Common myeloid progenitor, CD34-positive (primary cell): ENCODE measurements around the gene MAST2.
A peak's percentile ranks its signal among the peaks of the same experiment; 100 is the strongest.
"Not testable (repeated sequence)": the region's sequence is repeated elsewhere in the genome, so short reads cannot be mapped to it uniquely, and the experiment has no call there.

Experiments
- CTCF ChIA-PET: fragments of 350-600 bp; sonication (Branson Sonifier 250); formaldehyde crosslinking; loops from one replicate; lab custom pipeline; 2021; ENCODE audit warnings: antibody characterized with exemption; lab: Charles Lee
- POLR2A ChIA-PET: fragments of 350-600 bp; sonication (Branson Sonifier 250); formaldehyde crosslinking; loops from one replicate; lab custom pipeline; 2021; ENCODE audit warnings: antibody characterized with exemption; lab: Charles Lee
- DNase-seq, 3 donors: peaks; one replicate each; pipeline versions ENCODE4 v3.0.0 to v3.0.0-alpha.2; 2013
- H3K27ac ChIP-seq, 2 experiments: 1 replicate in 1 of 2; 2 replicates in 1 of 2; pipeline ENCODE4 v1.7.0; 2013; ENCODE audit warnings: inconsistent platforms in 2 of 2, low read length in 2 of 2, mild to moderate bottlenecking in 2 of 2, low read depth in 1 of 2, moderate library complexity in 1 of 2; ENCODE audit not compliant: severe bottlenecking in 2 of 2, insufficient read depth in 1 of 2, poor library complexity in 1 of 2
- H3K27me3 ChIP-seq, 5 experiments: replicated peaks in 2 of 5; 1 replicate in 3 of 5; 2 replicates in 2 of 5; pipeline versions ENCODE4 v1.6.1 to v1.7.0; 2013; ENCODE audit warnings: low read length in 4 of 5, mild to moderate bottlenecking in 2 of 5, moderate library complexity in 2 of 5, inconsistent platforms in 1 of 5; ENCODE audit not compliant: insufficient read depth in 5 of 5, control insufficient read depth in 4 of 5
- H3K36me3 ChIP-seq, 4 experiments: 1 replicate in 2 of 4; 2 replicates in 2 of 4; pipeline versions ENCODE4 v1.6.1 to v1.7.0; 2013; ENCODE audit warnings: low read length in 3 of 4, control low read depth in 1 of 4, mild to moderate bottlenecking in 1 of 4; ENCODE audit not compliant: control insufficient read depth in 4 of 4, insufficient read depth in 4 of 4
- H3K4me1 ChIP-seq, 4 experiments: 1 replicate in 3 of 4; 2 replicates in 1 of 4; pipeline versions ENCODE4 v1.6.1 to v1.7.1; 2013; ENCODE audit warnings: low read length in 3 of 4, mild to moderate bottlenecking in 3 of 4, control low read depth in 1 of 4, inconsistent platforms in 1 of 4, moderate library complexity in 1 of 4; ENCODE audit not compliant: control insufficient read depth in 4 of 4, insufficient read depth in 4 of 4; ENCODE audit errors: control extremely low read depth in 1 of 4
- H3K4me3 ChIP-seq, 7 experiments: 1 replicate in 4 of 7; 2 replicates in 3 of 7; pipeline versions ENCODE4 v1.5.1 to v1.7.0; 2013; ENCODE audit warnings: mild to moderate bottlenecking in 7 of 7, low read length in 6 of 7, moderate library complexity in 6 of 7, inconsistent platforms in 2 of 7, low read depth in 2 of 7, control low read depth in 1 of 7; ENCODE audit not compliant: insufficient read depth in 4 of 7, control insufficient read depth in 1 of 7; ENCODE audit errors: extremely low read depth in 1 of 7
- H3K9me3 ChIP-seq, 5 experiments: 1 replicate in 4 of 5; 2 replicates in 1 of 5; pipeline versions ENCODE4 v1.6.1 to v1.7.1; 2013; ENCODE audit warnings: low read length in 4 of 5, mild to moderate bottlenecking in 2 of 5, inconsistent platforms in 1 of 5, low read depth in 1 of 5, moderate library complexity in 1 of 5; ENCODE audit not compliant: control insufficient read depth in 4 of 5, insufficient read depth in 2 of 5; ENCODE audit errors: control extremely low read depth in 1 of 5
- WGBS: methylation state at CpG from one replicate; pipeline ENCODE4 v1.1.5; 2013; ENCODE audit not compliant: insufficient coverage; 5-methylcytosine and 5-hydroxymethylcytosine counted together

Gene MAST2

DNA sequence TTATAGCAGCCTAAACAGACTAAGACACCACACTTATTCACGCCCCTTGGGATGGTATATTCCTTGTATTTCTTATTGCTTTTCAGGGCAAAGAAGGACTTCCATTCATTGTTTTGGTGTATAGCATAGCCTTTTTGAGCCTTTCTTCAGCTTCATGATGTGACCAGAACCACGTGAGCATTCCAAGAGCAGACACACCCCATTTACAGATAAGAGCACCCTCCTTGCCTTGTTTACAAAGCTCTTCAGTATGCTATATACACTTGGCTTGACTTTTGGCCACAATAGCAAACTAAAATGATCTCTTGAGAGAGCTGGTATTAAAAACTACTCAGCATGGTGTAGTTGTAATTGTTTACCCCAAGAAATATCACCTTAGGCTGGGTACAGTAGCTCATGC is 250.3 kb downstream of the MAST2 start:
- ChIA-PET CTCF (interaction anchor here (1.0 to 1.4 kb wide), 3 partner anchors 18 to 127 kb away, joined by 3 to 4 read pairs (median 3); no protein-coding TSS in a partner anchor), POLR2A (no interaction called here)
- WGBS: 75% methylated on average over 1 of the region's 2 CpGs
- H3K36me3 ChIP-seq: no peaks in the 10 kb centered on the region
- no peak overlapping the region for H3K27ac ChIP-seq
- DNase-seq: no peak
- H3K9me3 ChIP-seq: no peaks in the 10 kb centered on the region
- H3K27me3 ChIP-seq: no peaks in the 10 kb centered on the region
- H3K4me1 ChIP-seq: no peaks in the 10 kb centered on the region
- H3K4me3 ChIP-seq: no peak overlapping the region

DNA sequence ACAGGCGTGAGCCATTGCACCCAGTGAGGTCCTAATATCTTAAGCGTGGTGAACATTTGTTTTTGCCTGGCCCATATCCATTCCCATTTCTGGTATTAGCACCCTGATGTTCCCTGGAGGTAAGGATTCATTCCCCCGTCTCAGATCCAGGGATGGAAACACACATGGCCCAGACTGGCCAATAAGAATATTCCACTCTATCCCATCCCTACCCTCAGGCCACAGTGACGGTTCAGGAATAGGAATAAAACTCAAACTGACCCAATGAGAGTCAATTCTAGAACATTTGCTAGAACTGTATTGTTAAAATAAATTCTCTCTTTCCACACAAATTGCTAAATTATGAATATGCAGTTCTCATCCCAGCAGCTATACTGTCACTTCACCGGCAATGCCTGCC is 252.9 kb downstream of the MAST2 start:
- CTCF ChIA-PET: no interaction called here
- WGBS: 94% methylated on average over 3 of the region's 5 CpGs

DNA sequence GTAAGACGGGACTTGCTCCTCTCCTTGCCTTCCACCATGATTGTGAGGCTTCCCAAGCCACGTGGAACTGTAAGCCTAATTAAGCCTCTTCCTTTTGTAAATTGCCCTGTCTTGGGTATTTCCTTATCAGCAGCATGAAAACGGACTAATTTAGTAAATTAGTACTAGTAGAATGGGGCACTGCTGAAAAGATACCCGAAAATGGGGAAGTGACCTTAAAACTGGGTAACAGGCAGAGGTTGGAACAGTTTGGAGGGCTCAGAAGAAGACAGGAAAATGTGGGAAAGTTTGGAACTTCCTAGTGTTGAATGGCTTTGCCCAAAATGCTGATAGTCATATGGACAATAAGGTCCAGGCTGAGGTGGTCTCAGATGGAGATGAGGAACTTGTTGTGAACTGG is 253.8 kb downstream of the MAST2 start:
- H3K4me3 ChIP-seq, H3K36me3 ChIP-seq, H3K27me3 ChIP-seq, POLR2A ChIA-PET, H3K9me3 ChIP-seq, CTCF ChIA-PET, H3K4me1 ChIP-seq, H3K27ac ChIP-seq: not testable (repeated sequence)
- DNase-seq: peak in 1 of 3 donors; percentile 26
- WGBS: 35% methylated on average over 3 of the region's 4 CpGs

More for the DNA sequence above, 252.9 kb downstream of the MAST2 start:
- no peak overlapping the region for H3K27ac ChIP-seq
- H3K27me3 ChIP-seq: no peaks in the 10 kb centered on the region
- H3K9me3 ChIP-seq: peaks cover 0 to 2% (median 0%) of the 10 kb centered on the region in 5 experiments
- POLR2A ChIA-PET: no interaction called here
- H3K36me3 ChIP-seq: peaks cover 0 to 4% (median 3%) of the 10 kb centered on the region in 4 experiments
- DNase-seq: no peak
- no peaks in the 10 kb centered on the region for H3K4me1 ChIP-seq
- H3K4me3 ChIP-seq: no peak overlapping the region

DNA sequence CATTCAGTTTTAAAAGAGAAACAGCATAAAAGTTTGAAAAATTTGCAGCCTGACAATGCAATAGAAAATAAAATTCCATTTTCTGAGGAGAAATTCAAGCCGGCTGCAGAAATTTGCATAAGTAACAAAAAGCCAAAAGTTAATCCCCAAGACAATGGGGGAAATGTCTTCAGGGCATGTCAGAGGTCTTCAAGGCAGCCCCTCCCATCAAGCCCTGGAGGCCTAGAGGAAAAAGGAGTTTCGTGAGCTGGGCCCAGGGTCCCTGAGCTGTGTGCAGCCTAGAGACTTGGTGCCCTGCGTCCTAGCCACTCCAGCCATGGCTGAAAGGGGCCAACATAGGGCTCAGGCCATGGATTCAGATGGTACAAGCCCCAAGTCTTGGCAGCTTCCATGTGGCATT is 254.4 kb downstream of the MAST2 start:
- no peaks in the 10 kb centered on the region for H3K4me1 ChIP-seq
- no peak for DNase-seq
- H3K27me3 ChIP-seq: no peaks in the 10 kb centered on the region
- H3K36me3 ChIP-seq: peaks cover 2 to 5% (median 4%) of the 10 kb centered on the region in 4 experiments
- H3K27ac ChIP-seq: no peak overlapping the region
- WGBS: 100% methylated on average over 1 of the region's 3 CpGs
- ChIA-PET POLR2A (no interaction called here), CTCF (no interaction called here)
- no peak overlapping the region for H3K4me3 ChIP-seq
- peaks cover 0 to 2% (median 0%) of the 10 kb centered on the region in 5 experiments for H3K9me3 ChIP-seq

DNA sequence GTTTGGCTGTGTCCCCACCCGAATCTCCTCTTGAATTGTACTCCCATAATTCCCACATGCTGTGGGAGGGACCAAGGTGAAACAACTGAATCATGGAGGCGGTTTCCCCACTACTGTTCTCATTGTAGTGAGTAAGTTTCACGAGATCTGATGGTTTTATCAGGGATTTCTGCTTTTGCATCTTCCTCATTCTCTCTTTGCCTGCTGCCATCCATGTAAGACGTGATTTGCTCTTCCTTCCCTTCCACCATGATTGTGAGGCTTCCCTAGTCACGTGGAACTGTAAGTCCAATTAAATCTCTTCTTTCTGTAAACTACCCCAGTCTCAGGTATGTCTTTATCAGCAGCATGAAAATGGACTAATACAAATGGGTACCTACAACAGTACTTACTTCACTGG is 255.5 kb downstream of the MAST2 start:
- CTCF ChIA-PET: no interaction called here
- POLR2A ChIA-PET: no interaction called here
- 93% methylated on average over 5 of the region's 5 CpGs for WGBS

DNA sequence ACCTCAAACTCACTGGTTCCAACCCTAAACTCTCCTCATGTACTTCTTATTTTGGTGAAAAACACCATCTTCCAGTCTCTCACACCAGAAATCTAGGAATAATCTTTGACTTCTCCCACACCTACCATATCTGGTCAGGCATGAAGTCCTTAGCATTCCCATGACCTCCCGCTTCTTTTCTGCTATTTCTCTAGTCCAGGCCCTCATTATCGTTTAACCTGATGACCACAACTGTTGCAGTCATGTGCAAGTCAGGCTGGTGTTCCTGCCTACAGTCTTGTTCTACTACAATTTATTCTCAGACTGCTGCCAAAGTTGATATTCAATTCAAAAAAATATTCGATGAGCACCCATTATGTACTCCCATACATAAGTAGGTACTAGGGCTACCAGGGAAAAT is 257.7 kb downstream of the MAST2 start:
- peaks cover 0 to 2% (median 0%) of the 10 kb centered on the region in 5 experiments for H3K9me3 ChIP-seq
- CTCF ChIA-PET: interaction anchor here (0.9 kb wide), 1 partner anchor 120 kb away, joined by 3 read pairs; no protein-coding TSS in a partner anchor
- POLR2A ChIA-PET: no interaction called here
- H3K27ac ChIP-seq: no peak overlapping the region
- no peak overlapping the region for H3K4me3 ChIP-seq
- peaks cover 2 to 5% (median 4%) of the 10 kb centered on the region in 4 experiments for H3K36me3 ChIP-seq
- no peak for DNase-seq
- H3K27me3 ChIP-seq: no peaks in the 10 kb centered on the region
- H3K4me1 ChIP-seq: peaks cover 0 to 5% (median 0%) of the 10 kb centered on the region in 4 experiments
- 96% methylated on average over 2 of the region's 3 CpGs for WGBS

More for the DNA sequence above, 255.5 kb downstream of the MAST2 start:
- Histone ChIP-seq H3K4me1 (peaks cover 0 to 1% (median 0%) of the 10 kb centered on the region in 4 experiments), H3K9me3 (peaks cover 0 to 2% (median 0%) of the 10 kb centered on the region in 5 experiments), H3K4me3 (no peak overlapping the region), H3K36me3 (peaks cover 2 to 5% (median 4%) of the 10 kb centered on the region in 4 experiments), H3K27ac (no peak overlapping the region), H3K27me3 (no peaks in the 10 kb centered on the region)
- DNase-seq: no peak

DNA sequence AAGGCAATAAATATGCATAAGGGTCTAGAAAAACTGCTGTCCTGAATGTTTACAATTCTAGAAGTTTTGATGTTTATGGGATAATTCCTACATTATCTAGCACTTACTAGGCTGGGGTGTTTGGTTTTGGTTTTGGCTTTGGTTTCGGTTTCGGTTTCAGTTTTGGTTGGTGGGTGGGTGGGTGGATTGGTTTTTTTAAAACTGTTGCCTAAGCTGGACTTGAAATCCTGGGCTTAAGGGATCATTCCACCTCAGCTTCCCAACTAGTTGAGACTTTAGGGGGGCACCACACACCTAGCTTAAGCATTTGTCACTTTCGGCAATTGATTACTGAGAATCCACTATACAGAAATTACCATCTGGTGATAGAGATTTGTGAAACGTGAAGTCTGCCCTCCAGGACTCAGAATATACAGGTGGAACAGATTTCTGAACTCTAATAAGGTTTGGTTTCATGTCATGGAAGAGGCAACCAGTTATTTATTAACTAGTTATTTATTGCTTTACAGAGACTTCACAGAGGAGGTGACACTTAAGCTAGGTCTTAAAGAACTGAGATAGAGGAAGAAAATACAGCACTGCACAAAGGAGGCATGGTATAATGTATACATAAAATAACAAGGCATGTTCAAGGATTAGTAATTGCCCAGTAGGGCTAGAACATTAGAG is 259.4 kb downstream of the MAST2 start:
- DNase-seq: peak; percentile 40 to 64 (median 58)
- POLR2A ChIA-PET: no interaction called here
- Histone ChIP-seq H3K4me1 (peaks cover 0 to 5% (median 0%) of the 10 kb centered on the region in 4 experiments), H3K27me3 (no peaks in the 10 kb centered on the region), H3K9me3 (peaks cover 0 to 2% (median 0%) of the 10 kb centered on the region in 5 experiments), H3K36me3 (peaks cover 2 to 5% (median 4%) of the 10 kb centered on the region in 4 experiments), H3K4me3 (peak overlapping the region in 2 of 7 experiments; percentile 30 to 35), H3K27ac (no peak overlapping the region)
- no CpG with 5 or more reads among the region's 4 CpGs for WGBS
- CTCF ChIA-PET: interaction anchor here (0.9 to 1.3 kb wide), 3 partner anchors 22 to 161 kb away, joined by 3 to 5 read pairs (median 4); no protein-coding TSS in a partner anchor
